NK-92 (cell line): ENCODE results near the gene OSM.

Experiments used
- DNase-seq: peaks from one replicate; lab custom pipeline; 2025; ENCODE audit not compliant: unreplicated experiment; lab: John Stamatoyannopoulos, UW

The OSM gene

GRCh38 chr22:30297991-30298701 is 31.5 kb upstream of the OSM start:
- no peak for DNase-seq

GRCh38 chr22:30297276-30297990 is 30.8 kb upstream of the OSM start:
- no peak for DNase-seq

DNA sequence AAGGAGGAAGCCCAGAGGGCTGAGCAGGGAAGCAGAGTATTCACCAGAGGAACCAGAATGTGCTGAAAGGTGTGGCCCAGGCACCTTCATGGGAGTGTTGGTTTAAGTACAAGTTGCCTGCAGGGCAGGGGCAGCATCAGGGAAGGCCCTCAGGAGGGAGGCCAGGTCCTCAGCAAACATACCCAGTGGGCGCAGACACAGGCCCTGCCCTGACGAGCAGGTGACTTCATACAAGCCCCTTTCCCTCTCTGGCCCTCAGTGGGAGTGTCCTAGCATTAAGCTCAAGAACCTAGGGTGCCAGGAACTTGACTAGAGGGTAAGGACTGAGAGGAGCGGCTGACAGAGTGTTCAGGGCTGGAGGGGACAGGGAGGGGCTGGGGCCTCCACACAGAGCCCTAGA is 30.2 kb upstream of the OSM start:
- no peak for DNase-seq

DNA sequence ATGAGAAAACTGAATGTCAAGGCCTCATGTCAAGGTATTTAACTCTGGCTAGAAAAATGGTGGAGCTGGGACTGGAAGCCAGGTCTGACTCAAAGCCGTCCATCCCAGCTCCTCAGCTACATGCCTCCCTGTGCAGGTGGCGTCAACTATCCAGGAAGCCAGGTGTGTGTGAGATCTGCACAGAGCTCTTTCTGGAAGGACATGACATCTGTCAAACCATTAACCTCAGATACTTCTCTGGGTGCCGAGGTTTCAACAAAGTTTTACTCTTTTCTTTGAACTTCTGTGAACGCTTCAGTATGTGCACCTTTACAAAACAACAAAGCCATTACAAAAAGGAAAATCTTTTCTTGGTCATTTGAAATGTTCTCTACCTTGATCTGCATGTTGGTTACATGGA is 29.7 kb upstream of the OSM start:
- no peak for DNase-seq

DNA sequence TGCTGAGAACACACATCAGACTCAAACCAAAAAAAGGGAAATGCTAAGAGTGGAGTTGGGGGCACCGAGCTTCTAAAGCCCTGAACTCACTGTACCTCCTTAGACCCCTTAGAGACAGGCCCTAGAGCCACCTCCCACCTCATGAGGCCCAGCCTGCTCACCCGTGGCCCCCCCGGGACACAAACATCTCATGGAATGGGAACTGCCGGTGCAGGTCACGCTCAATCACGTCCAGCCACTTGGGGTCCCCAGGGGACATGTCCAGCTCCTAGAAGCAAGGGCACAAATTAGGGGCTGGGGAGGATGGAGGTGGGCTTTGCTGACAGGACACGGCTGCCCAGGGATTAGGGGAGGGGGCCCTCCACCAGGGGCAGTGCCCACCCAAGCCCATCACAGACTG is 28.9 kb upstream of the OSM start:
- DNase-seq: no peak

DNA sequence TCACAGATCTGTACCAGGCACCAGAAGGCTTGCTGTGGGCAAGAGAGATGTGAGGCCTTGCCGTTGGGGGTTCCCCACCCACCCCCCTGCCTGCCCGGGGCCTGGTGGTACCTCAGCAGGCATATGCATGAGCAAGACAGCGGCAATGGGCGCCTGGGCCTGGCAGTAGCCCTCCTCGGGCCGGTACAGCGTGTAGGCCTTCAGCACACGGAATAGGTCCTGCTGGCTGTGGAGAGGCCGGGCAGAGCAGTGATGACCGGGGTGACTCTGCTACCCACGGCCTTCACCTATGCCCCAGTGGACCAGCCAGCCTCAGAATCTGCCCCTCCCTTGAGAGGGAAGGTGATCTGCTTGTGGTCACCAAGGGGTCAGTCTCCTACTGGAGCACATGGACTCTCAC is 28.2 kb upstream of the OSM start:
- DNase-seq: no peak

DNA sequence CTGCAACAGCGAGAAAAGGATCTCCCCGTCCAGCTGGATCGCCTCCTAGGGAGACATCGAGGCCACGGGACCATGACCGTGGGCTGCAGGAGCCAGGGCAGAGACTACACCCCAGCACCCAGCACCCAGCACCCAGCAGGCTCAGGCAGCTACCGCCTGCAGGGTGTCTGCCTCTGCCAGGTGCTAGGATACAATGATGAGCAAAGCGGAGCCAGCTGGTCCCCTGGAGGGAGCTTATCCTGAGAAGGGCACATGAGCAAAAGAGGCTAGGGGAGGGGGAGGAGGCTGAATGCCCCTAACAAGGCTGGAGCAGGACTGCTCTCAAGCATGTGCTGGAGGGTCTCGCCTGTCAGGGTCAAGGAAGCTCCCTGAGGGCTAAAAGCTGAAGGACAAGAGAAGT is 27.4 kb upstream of the OSM start:
- no peak for DNase-seq

GRCh38 chr22:30293026-30293425 is 26.4 kb upstream of the OSM start:
- no peak for DNase-seq

GRCh38 chr22:30292069-30292970 is 25.7 kb upstream of the OSM start:
- DNase-seq: no peak

DNA sequence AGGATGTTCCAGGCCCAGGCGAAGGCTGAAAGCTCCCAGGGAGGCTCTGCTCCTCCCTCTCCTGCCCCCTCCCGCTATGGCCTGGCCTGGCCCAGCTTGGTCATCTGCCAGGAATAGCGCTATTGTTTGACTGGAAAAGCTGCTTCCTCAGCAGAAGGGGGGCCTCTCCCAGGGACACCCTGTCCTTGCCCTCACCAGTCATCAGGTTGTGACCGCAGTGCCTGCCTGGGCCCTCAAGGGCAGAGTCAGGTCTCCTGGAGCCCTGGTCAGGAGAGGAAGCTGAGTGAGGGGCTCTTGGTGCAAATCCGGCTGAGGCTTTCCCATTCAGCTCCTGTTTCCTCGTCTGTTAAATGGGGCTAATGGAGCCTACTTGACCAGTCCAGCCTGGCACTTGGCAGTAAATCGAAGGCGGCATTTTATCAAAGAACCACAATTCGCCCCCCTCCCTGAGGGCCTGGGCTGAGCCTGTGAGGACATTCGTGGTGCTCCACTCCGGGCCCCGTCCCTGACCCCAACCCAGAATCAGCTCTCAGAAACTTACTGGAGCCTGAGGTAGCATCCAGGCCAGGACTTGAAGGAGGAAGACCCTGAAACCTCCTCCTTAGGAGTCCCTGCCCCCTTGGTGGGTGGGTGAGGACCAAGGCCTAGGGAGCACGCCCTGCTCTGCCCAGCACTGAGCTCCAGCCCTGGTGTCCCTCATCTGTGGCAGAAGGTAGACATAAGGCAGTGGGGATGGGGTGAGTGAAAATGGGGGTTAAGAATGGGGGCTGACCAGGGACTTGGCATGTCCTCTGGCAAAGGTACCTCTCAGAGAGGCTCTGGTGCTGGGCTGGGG is 24.6 kb upstream of the OSM start:
- no peak for DNase-seq

DNA sequence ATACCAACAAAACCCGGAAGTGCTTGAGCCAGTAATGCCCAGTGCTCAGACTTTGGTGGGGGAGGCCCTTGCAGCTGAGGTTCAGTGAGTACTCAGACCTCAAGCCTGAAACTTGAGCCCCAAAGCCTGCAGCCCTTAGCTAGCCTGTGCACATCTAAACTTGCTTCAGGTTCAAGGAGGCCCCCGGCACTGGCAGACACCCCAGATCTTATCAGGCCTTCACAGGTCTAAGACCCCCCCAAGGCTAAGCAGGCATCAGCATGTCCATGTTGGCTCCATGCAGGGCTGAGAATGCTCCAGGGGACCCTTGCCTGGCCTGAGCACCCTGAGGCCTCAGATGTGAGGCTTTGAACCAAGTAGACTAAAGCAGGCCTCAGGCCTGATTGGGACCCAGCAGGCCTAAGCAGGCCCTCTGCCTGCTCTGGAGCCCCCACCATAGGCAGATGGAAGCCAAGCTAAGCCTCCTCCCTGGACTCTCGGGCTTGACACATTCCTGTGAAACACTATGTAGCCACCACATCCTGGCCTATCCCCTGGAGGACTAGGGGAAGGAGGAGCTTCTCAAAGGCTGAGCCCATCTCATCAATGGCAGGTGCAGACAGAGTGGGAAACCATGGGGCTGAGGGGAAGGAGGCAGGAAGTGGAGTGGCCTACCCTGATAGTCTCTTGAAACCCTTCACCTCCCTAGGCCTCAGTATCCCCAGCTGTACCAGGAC is 23.8 kb upstream of the OSM start:
- DNase-seq: no peak

DNA sequence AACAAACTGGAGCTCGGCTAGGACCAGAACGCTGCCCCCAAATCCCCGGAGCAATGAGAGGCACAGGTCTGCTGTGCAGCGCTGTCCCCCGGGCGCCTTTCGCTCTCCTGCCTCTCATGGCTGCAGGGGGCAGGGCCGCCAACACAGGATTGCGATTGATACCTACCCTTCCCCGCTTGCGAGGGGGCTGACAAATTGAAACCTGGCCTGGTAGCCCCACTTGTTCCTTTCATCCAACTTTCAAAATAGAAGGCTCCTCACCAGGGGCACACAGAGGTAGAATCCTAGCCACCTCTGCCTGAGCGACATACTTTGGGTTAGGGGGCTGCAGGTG is 23.3 kb upstream of the OSM start:
- DNase-seq: no peak

- DNase-seq: peak; percentile 8
Observed at GRCh38 chr22:30289141-30289979, 22.7 kb upstream of the OSM start, which contains the start of gene CASTOR1. Gene CASTOR1, minus strand, starts transcription at chr22:30289505. Its CDS starts 8 bp downstream, at chr22:30289497.

GRCh38 chr22:30288419-30289140 is 21.9 kb upstream of the OSM start:
- no peak for DNase-seq

DNA sequence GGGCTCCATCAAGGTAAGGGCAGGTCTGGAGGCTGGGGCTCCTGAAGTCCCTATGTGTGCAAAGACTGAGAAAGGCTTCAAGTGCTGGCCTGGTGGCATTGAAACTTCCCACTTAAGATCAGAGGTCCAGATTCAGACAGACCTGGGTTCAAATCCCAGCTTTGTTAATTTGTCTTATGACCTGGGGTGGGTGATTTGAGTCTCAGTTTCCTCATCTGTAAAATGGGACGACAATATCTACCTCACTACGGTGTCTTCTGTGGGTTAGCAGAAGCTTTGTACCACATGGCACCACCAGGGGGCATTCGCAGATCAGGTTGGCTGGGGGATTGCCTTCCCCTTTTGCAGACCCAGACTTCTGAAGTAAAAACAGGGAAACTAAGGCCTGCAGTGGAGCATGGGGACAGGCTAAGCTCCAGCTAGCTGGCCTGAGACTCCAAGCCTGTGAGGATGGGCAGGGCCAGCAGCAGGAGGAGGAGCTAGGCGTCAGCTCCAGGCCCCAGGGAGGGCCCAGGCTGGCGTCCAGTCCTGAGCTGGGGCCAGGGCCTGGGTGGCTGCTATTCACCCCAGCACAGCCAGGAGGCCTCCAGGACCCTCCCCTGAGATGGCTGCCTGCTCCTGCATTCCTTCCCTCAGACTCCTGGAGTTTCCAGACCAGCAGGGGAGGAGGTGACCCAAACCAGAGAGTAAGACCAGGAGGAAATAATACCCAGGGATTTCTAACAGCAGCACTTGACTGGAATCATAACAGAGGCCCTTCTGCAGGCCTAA is 21.2 kb upstream of the OSM start:
- DNase-seq: peak; percentile 28

GRCh38 chr22:30286813-30287647 is 20.4 kb upstream of the OSM start:
- no peak for DNase-seq

GRCh38 chr22:30286331-30286730 is 19.7 kb upstream of the OSM start:
- DNase-seq: no peak
